Measurements from ENCODE around the gene CD300H. TPM values are rescaled to one million over a fixed set of nuclear protein-coding genes. Genes with fewer than 3 reads are reported as not detected.

Gene CD300H
- total RNA-seq, 1 donor from 2014 or later, result not detected

GRCh38 chr17:74606050-74606449 lies 38.7 kb upstream of the CD300H start:
- Histone ChIP-seq H3K36me3 (no peaks in the 10 kb centered on the region), H4K20me1 (ENCODE audit: low read depth) (no peaks in the 10 kb centered on the region), H3K4me1 (no peaks in the 10 kb centered on the region), H3K79me2 (ENCODE audit: low read depth) (no peaks in the 10 kb centered on the region), H3K4me2 (no peak overlapping the region), H3F3A (ENCODE audit: low read depth) (no peaks in the 10 kb centered on the region), H3K27me3 (peaks cover 33% of the 10 kb centered on the region), H3K9me3 (ENCODE audit: low read depth) (no peaks in the 10 kb centered on the region), H3K4me3 (no peak overlapping the region), H2AFZ (replicated peaks) (no peak overlapping the region), H3K27ac (no peak overlapping the region), H3K9ac (no peak overlapping the region)
- Mint-ChIP-seq H3K4me3 (no peak overlapping the region), H3K4me1 (peaks cover 10% of the 10 kb centered on the region), H3K36me3 (no peaks in the 10 kb centered on the region), H3K9me3 (no peaks in the 10 kb centered on the region), H3K27me3 (ENCODE audit: insufficient read depth, low read depth) (peaks cover 6% of the 10 kb centered on the region), H3K27ac (no peak overlapping the region)
- no peak for DNase-seq (ENCODE audit: low spot score)
- TF ChIP-seq CTCF (IDR thresholded peaks at IDR 0.05) (no peak), EZH2 (IDR thresholded peaks at IDR 0.05) (no peak), EZH2phosphoT487 (IDR thresholded peaks at IDR 0.05) (no peak)

- Mint-ChIP-seq H3K27ac (no peak overlapping the region), H3K27me3 (ENCODE audit: insufficient read depth, low read depth) (peaks cover 6% of the 10 kb centered on the region), H3K4me1 (peaks cover 10% of the 10 kb centered on the region), H3K36me3 (no peaks in the 10 kb centered on the region), H3K4me3 (no peak overlapping the region), H3K9me3 (no peaks in the 10 kb centered on the region)
- Histone ChIP-seq H3K27ac (no peak overlapping the region), H4K20me1 (ENCODE audit: low read depth) (no peaks in the 10 kb centered on the region), H3K79me2 (ENCODE audit: low read depth) (no peaks in the 10 kb centered on the region), H3K27me3 (peaks cover 26% of the 10 kb centered on the region), H3K36me3 (no peaks in the 10 kb centered on the region), H3F3A (ENCODE audit: low read depth) (no peaks in the 10 kb centered on the region), H3K9ac (no peak overlapping the region), H3K4me3 (no peak overlapping the region), H2AFZ (replicated peaks) (no peak overlapping the region), H3K4me2 (no peak overlapping the region), H3K9me3 (ENCODE audit: low read depth) (no peaks in the 10 kb centered on the region), H3K4me1 (no peaks in the 10 kb centered on the region)
- DNase-seq (ENCODE audit: low spot score), result no peak
- TF ChIP-seq EZH2phosphoT487 (IDR thresholded peaks at IDR 0.05) (no peak), EZH2 (IDR thresholded peaks at IDR 0.05) (no peak), CTCF (IDR thresholded peaks at IDR 0.05) (no peak)
Observed at GRCh38 chr17:74605361-74605760, 38.1 kb upstream of the CD300H start.

GRCh38 chr17:74604761-74605160 lies 37.5 kb upstream of the CD300H start:
- Histone ChIP-seq H4K20me1 (ENCODE audit: low read depth) (no peaks in the 10 kb centered on the region), H3K79me2 (ENCODE audit: low read depth) (no peaks in the 10 kb centered on the region), H3K36me3 (no peaks in the 10 kb centered on the region), H3F3A (ENCODE audit: low read depth) (no peaks in the 10 kb centered on the region), H3K4me1 (no peaks in the 10 kb centered on the region), H2AFZ (replicated peaks) (no peak overlapping the region), H3K9me3 (ENCODE audit: low read depth) (no peaks in the 10 kb centered on the region), H3K27me3 (peaks cover 20% of the 10 kb centered on the region), H3K4me3 (no peak overlapping the region), H3K4me2 (no peak overlapping the region), H3K9ac (no peak overlapping the region), H3K27ac (no peak overlapping the region)
- Mint-ChIP-seq H3K36me3 (no peaks in the 10 kb centered on the region), H3K27ac (no peak overlapping the region), H3K4me3 (no peak overlapping the region), H3K27me3 (ENCODE audit: insufficient read depth, low read depth) (peaks cover 6% of the 10 kb centered on the region), H3K4me1 (peaks cover 10% of the 10 kb centered on the region), H3K9me3 (no peaks in the 10 kb centered on the region)
- no peak for DNase-seq (ENCODE audit: low spot score)
- TF ChIP-seq EZH2 (IDR thresholded peaks at IDR 0.05) (no peak), CTCF (IDR thresholded peaks at IDR 0.05) (no peak), EZH2phosphoT487 (IDR thresholded peaks at IDR 0.05) (no peak)

Data from neural progenitor cell (in vitro differentiated cells).